ENCODE measurements around the gene NOS1AP. TPM values are rescaled to one million over a fixed set of nuclear protein-coding genes. Genes with fewer than 3 reads are reported as not detected.

NOS1AP gene
- total RNA-seq, 4 donors from 2014 or later = 1.1 to 3.5 (median 2.6) TPM

GRCh38 chr1:162074276-162075005 is 5.0 kb downstream of the NOS1AP start:
- no peak overlapping the region for H3K4me3 ChIP-seq (ENCODE audit: low read depth, poor library complexity, severe bottlenecking)
- no peak for DNase-seq (ENCODE audit: low spot score in 2 of 2)
- intact Hi-C loops (cut with DNase I; ENCODE audit: low total_unique reads) = no loop called here
- TF ChIP-seq CTCF (IDR thresholded peaks at IDR 0.05) = no peak
- WGBS, 2 donors = 68 to 73% methylated on average over 4 of the region's 4 CpGs

GRCh38 chr1:162075862-162076261 is 6.4 kb downstream of the NOS1AP start:
- TF ChIP-seq POLR2A (IDR thresholded peaks at IDR 0.05) (no peak), CTCF (IDR thresholded peaks at IDR 0.05) (no peak)
- H3K4me3 ChIP-seq (ENCODE audit: low read depth, poor library complexity, severe bottlenecking) = no peak overlapping the region
- intact Hi-C loops (cut with DNase I; ENCODE audit: low total_unique reads) = no loop called here
- DNase-seq (ENCODE audit: low spot score in 2 of 2) = no peak
- 86 to 91% methylated on average over 3 of the region's 3 CpGs for WGBS, 2 donors

- H3K4me3 ChIP-seq (ENCODE audit: low read depth, poor library complexity, severe bottlenecking) = no peak overlapping the region
- intact Hi-C loops (cut with DNase I; ENCODE audit: low total_unique reads) = no loop called here
- no peak for DNase-seq (ENCODE audit: low spot score in 2 of 2)
- no peak for TF ChIP-seq POLR2A (IDR thresholded peaks at IDR 0.05)
- no peak for TF ChIP-seq CTCF (IDR thresholded peaks at IDR 0.05)
- WGBS, 2 donors = 97 to 100% methylated on average over 1 of the region's 1 CpG
Measured at GRCh38 chr1:162077648-162078299, 8.3 kb downstream of the NOS1AP start.

- 93 to 100% methylated on average over 1 of the region's 1 CpG for WGBS, 2 donors
- TF ChIP-seq POLR2A (IDR thresholded peaks at IDR 0.05) = no peak
- TF ChIP-seq CTCF (IDR thresholded peaks at IDR 0.05) = no peak
Measured at GRCh38 chr1:162079030-162079429, 9.5 kb downstream of the NOS1AP start.

GRCh38 chr1:162080472-162081015 is 11.1 kb downstream of the NOS1AP start:
- no peak overlapping the region for H3K4me3 ChIP-seq (ENCODE audit: low read depth, poor library complexity, severe bottlenecking)
- DNase-seq (ENCODE audit: low spot score in 2 of 2) = no peak
- TF ChIP-seq POLR2A (IDR thresholded peaks at IDR 0.05) = no peak
- no peak for TF ChIP-seq CTCF (IDR thresholded peaks at IDR 0.05)
- intact Hi-C loops (cut with DNase I; ENCODE audit: low total_unique reads) = no loop called here
- 34 to 35% methylated on average over 2 of the region's 2 CpGs for WGBS, 2 donors

More at GRCh38 chr1:162079030-162079429, 9.5 kb downstream of the NOS1AP start:
- no peak for DNase-seq (ENCODE audit: low spot score in 2 of 2)
- H3K4me3 ChIP-seq (ENCODE audit: low read depth, poor library complexity, severe bottlenecking) = no peak overlapping the region
- intact Hi-C loops (cut with DNase I; ENCODE audit: low total_unique reads) = no loop called here

All from lower leg skin (tissue), 4 donors.